ENCODE data around the gene OR7D4.

GRCh38 chr19:9175326-9175725 is 44.1 kb downstream of the OR7D4 start:
- TF ChIP-seq CTCF (IDR thresholded peaks at IDR 0.05) (no peak), ZFX (IDR thresholded peaks at IDR 0.05; ENCODE audit: borderline replicate concordance) (no peak)

Measured in 22Rv1 (cell line).